WTC11 (cell line): ENCODE data around the gene NUDT3. TPM values are rescaled to one million over a fixed set of nuclear protein-coding genes. Genes with fewer than 3 reads are reported as not detected.

ENCODE experiments used
- CBFB ChIP-seq: sonication (generic); formaldehyde crosslinking; IDR thresholded peaks from 2 replicates; pipeline ENCODE4 v1.8.1; 2022; ENCODE audit warnings: mild to moderate bottlenecking, low read depth, missing genetic modification reagents
- CREB1 ChIP-seq: sonication (generic); formaldehyde crosslinking; IDR thresholded peaks from 2 replicates; pipeline ENCODE4 v1.8.0; 2023; ENCODE audit warnings: mild to moderate bottlenecking, missing genetic modification reagents
- FOXJ3 ChIP-seq: sonication (generic); formaldehyde crosslinking; IDR thresholded peaks from 2 replicates; pipeline ENCODE4 v1.9.0; 2021; ENCODE audit warnings: missing genetic modification reagents, mild to moderate bottlenecking, borderline replicate concordance
- HMGA2 ChIP-seq: fragments of 250-450 bp; sonication (Bioruptor Pico); IDR thresholded peaks from 2 replicates; pipeline ENCODE4 v1.4.0; 2021; ENCODE audit warnings: mild to moderate bottlenecking, moderate library complexity
- JAZF1 ChIP-seq: fragments of 250-450 bp; sonication (Bioruptor Pico); IDR thresholded peaks from 2 replicates; pipeline ENCODE4 v1.9.0; 2021; ENCODE audit warnings: moderate library complexity, mild to moderate bottlenecking, inconsistent platforms
- NFE2L1 ChIP-seq: sonication (generic); formaldehyde crosslinking; IDR thresholded peaks from 2 replicates; pipeline ENCODE4 v1.8.1; 2023; ENCODE audit warnings: missing genetic modification reagents
- NR1H2 ChIP-seq: sonication (generic); formaldehyde crosslinking; IDR thresholded peaks from 2 replicates; pipeline ENCODE4 v1.9.0; 2021; ENCODE audit warnings: mild to moderate bottlenecking, moderate library complexity, missing genetic modification reagents
- RELA ChIP-seq: sonication (generic); formaldehyde crosslinking; IDR thresholded peaks from 2 replicates; pipeline ENCODE4 v1.8.1; 2022; ENCODE audit warnings: missing genetic modification reagents, mild to moderate bottlenecking, borderline replicate concordance
- RORB ChIP-seq: fragments of 250-450 bp; sonication (Bioruptor Pico); IDR thresholded peaks from 2 replicates; pipeline ENCODE4 v1.9.0; 2021; ENCODE audit warnings: mild to moderate bottlenecking
- TCF7 ChIP-seq: sonication (generic); formaldehyde crosslinking; IDR thresholded peaks from 2 replicates; pipeline ENCODE4 v1.8.0; 2022; ENCODE audit warnings: mild to moderate bottlenecking, low read depth, missing genetic modification reagents, moderate library complexity
- TEAD1 ChIP-seq: sonication (generic); formaldehyde crosslinking; IDR thresholded peaks from 2 replicates; pipeline ENCODE4 v1.8.0; 2022; ENCODE audit warnings: mild to moderate bottlenecking, missing genetic modification reagents
- TEAD4 ChIP-seq: sonication (generic); formaldehyde crosslinking; IDR thresholded peaks from 2 replicates; pipeline ENCODE4 v1.8.0; 2022; ENCODE audit warnings: mild to moderate bottlenecking, missing genetic modification reagents
- ZNF138 ChIP-seq: sonication (generic); formaldehyde crosslinking; conservative IDR thresholded peaks from 2 replicates; pipeline ENCODE4 v1.8.1; 2022; ENCODE audit warnings: mild to moderate bottlenecking, moderate library complexity, missing genetic modification reagents
- ZNF263 ChIP-seq: sonication (generic); formaldehyde crosslinking; IDR thresholded peaks from 2 replicates; pipeline ENCODE4 v1.8.1; 2022; ENCODE audit warnings: low read depth, mild to moderate bottlenecking, moderate library complexity, missing genetic modification reagents
- ZNF396 ChIP-seq: fragments of 250-450 bp; sonication (Bioruptor Pico); IDR thresholded peaks from 2 replicates; pipeline ENCODE4 v1.8.0; 2021; ENCODE audit warnings: mild to moderate bottlenecking, moderate library complexity, borderline replicate concordance
- ZNF416 ChIP-seq: fragments of 250-450 bp; sonication (Bioruptor Pico); IDR thresholded peaks from 2 replicates; pipeline ENCODE4 v1.9.0; 2021; ENCODE audit warnings: mild to moderate bottlenecking, inconsistent platforms
- ZNF671 ChIP-seq: fragments of 250-450 bp; sonication (Bioruptor Pico); IDR thresholded peaks from 2 replicates; pipeline ENCODE4 v1.8.0; 2021; ENCODE audit warnings: mild to moderate bottlenecking
- total RNA-seq: library from RNA; stranded (reverse); gene quantifications from 3 replicates; pipeline ENCODE4 v1.2.3, GENCODE V29; 2021
- TF ChIP-seq, protein P1 (sequence below): sonication (generic); formaldehyde crosslinking; conservative IDR thresholded peaks from 2 replicates; pipeline ENCODE4 v1.8.1; 2023; ENCODE audit warnings: mild to moderate bottlenecking, low read depth, missing genetic modification reagents, moderate library complexity
- TF ChIP-seq, protein P2 (sequence below): sonication (generic); formaldehyde crosslinking; IDR thresholded peaks from 2 replicates; pipeline ENCODE4 v1.8.1; 2022; ENCODE audit warnings: mild to moderate bottlenecking, missing genetic modification reagents, moderate library complexity, borderline replicate concordance
- TF ChIP-seq, protein P3 (sequence below): fragments of 250-450 bp; sonication (Bioruptor Pico); IDR thresholded peaks from 2 replicates; pipeline ENCODE4 v1.9.0; 2021; ENCODE audit warnings: mild to moderate bottlenecking
- TF ChIP-seq, protein P4 (sequence below): sonication (generic); formaldehyde crosslinking; IDR thresholded peaks from 2 replicates; pipeline ENCODE4 v1.8.0; 2022; ENCODE audit warnings: mild to moderate bottlenecking, missing genetic modification reagents
- TF ChIP-seq, protein P5 (sequence below): fragments of 250-450 bp; sonication (Bioruptor Pico); IDR thresholded peaks from 2 replicates; pipeline ENCODE4 v1.9.0; 2021; ENCODE audit warnings: mild to moderate bottlenecking, borderline replicate concordance
- TF ChIP-seq, protein P6 (sequence below): sonication (generic); formaldehyde crosslinking; IDR thresholded peaks from 2 replicates; pipeline ENCODE4 v1.8.1; 2022; ENCODE audit warnings: low read depth, missing genetic modification reagents, borderline replicate concordance
- TF ChIP-seq, protein P7 (sequence below): fragments of 250-450 bp; sonication (Bioruptor Pico); IDR thresholded peaks from 2 replicates; pipeline ENCODE4 v1.9.0; 2021; ENCODE audit warnings: mild to moderate bottlenecking

The NUDT3 gene
- total RNA-seq, 1 experiment from 2014 or later, result 30.0 TPM

DNA sequence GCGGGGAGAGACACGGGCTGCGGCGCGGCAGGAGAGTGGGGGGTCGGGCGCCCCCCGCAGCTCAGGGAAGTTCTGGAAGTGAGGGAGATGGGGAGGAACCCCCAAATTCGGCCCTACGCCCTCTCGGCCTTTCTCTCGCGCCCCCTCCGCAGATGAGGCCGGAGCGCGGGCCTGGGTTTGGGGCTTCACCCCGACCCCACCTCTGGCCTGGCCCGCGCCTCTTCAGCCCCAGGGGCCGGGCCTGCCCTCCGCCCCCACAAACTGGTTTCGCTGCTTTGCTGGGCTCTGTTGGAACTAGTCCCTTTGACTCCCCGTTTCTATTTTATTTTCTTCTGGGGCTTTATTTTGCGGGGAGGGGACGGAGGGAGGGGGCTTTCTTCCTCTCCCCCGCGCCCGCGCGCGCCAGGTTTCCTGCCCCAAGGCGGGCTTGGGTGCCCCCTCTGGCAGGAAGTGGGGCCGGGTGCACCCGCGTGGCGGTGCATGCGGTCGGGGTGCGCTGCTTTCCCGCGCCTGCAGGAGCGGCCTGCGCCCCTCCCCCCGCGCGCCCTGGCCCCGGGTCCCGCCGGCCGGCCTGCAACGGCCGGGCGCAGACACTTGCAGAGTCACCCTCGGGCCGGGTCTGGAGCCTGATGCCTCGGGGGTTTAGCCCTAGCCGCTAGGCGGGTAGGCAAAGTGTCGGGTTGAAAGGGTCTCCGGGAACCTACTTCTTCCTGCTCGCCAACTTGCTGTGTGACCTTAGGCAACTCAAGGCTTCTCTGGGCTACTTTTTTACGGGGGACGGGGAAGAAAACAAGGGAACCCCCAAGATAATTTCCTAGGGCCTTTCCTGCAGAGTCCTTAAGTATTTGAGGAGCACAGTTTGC, 154.5 kb downstream of the NUDT3 start (continued):
- TF ChIP-seq, protein P1, sequence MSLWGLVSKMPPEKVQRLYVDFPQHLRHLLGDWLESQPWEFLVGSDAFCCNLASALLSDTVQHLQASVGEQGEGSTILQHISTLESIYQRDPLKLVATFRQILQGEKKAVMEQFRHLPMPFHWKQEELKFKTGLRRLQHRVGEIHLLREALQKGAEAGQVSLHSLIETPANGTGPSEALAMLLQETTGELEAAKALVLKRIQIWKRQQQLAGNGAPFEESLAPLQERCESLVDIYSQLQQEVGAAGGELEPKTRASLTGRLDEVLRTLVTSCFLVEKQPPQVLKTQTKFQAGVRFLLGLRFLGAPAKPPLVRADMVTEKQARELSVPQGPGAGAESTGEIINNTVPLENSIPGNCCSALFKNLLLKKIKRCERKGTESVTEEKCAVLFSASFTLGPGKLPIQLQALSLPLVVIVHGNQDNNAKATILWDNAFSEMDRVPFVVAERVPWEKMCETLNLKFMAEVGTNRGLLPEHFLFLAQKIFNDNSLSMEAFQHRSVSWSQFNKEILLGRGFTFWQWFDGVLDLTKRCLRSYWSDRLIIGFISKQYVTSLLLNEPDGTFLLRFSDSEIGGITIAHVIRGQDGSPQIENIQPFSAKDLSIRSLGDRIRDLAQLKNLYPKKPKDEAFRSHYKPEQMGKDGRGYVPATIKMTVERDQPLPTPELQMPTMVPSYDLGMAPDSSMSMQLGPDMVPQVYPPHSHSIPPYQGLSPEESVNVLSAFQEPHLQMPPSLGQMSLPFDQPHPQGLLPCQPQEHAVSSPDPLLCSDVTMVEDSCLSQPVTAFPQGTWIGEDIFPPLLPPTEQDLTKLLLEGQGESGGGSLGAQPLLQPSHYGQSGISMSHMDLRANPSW (CRISPR knock-in tag), result no peak
- no peak for TF ChIP-seq ZNF263 (CRISPR knock-in tag)
- no peak for TF ChIP-seq ZNF138 (CRISPR knock-in tag)
- TF ChIP-seq ZNF416, result no peak
- TF ChIP-seq HMGA2 (CRISPR knock-in tag), result no peak
- TF ChIP-seq, protein P2, sequence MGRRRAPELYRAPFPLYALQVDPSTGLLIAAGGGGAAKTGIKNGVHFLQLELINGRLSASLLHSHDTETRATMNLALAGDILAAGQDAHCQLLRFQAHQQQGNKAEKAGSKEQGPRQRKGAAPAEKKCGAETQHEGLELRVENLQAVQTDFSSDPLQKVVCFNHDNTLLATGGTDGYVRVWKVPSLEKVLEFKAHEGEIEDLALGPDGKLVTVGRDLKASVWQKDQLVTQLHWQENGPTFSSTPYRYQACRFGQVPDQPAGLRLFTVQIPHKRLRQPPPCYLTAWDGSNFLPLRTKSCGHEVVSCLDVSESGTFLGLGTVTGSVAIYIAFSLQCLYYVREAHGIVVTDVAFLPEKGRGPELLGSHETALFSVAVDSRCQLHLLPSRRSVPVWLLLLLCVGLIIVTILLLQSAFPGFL (CRISPR knock-in tag), result 0 out of 2 replicates have a peak, but pooled peaks have one; percentile 68
- TF ChIP-seq TEAD1 (CRISPR knock-in tag), result no peak
- TF ChIP-seq ZNF671 (CRISPR knock-in tag), result no peak
- TF ChIP-seq RORB, result no peak
- no peak for TF ChIP-seq CREB1 (CRISPR knock-in tag)
- TF ChIP-seq CBFB (CRISPR knock-in tag), result no peak
- TF ChIP-seq, protein P3, sequence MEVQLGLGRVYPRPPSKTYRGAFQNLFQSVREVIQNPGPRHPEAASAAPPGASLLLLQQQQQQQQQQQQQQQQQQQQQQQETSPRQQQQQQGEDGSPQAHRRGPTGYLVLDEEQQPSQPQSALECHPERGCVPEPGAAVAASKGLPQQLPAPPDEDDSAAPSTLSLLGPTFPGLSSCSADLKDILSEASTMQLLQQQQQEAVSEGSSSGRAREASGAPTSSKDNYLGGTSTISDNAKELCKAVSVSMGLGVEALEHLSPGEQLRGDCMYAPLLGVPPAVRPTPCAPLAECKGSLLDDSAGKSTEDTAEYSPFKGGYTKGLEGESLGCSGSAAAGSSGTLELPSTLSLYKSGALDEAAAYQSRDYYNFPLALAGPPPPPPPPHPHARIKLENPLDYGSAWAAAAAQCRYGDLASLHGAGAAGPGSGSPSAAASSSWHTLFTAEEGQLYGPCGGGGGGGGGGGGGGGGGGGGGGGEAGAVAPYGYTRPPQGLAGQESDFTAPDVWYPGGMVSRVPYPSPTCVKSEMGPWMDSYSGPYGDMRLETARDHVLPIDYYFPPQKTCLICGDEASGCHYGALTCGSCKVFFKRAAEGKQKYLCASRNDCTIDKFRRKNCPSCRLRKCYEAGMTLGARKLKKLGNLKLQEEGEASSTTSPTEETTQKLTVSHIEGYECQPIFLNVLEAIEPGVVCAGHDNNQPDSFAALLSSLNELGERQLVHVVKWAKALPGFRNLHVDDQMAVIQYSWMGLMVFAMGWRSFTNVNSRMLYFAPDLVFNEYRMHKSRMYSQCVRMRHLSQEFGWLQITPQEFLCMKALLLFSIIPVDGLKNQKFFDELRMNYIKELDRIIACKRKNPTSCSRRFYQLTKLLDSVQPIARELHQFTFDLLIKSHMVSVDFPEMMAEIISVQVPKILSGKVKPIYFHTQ (CRISPR knock-in tag), result no peak
- TF ChIP-seq, protein P4, sequence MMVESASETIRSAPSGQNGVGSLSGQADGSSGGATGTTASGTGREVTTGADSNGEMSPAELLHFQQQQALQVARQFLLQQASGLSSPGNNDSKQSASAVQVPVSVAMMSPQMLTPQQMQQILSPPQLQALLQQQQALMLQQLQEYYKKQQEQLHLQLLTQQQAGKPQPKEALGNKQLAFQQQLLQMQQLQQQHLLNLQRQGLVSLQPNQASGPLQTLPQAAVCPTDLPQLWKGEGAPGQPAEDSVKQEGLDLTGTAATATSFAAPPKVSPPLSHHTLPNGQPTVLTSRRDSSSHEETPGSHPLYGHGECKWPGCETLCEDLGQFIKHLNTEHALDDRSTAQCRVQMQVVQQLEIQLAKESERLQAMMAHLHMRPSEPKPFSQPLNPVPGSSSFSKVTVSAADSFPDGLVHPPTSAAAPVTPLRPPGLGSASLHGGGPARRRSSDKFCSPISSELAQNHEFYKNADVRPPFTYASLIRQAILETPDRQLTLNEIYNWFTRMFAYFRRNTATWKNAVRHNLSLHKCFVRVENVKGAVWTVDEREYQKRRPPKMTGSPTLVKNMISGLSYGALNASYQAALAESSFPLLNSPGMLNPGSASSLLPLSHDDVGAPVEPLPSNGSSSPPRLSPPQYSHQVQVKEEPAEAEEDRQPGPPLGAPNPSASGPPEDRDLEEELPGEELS (CRISPR knock-in tag), result 0 out of 2 replicates have a peak, but pooled peaks have one; percentile 18
- no peak for TF ChIP-seq JAZF1 (CRISPR knock-in tag)
- TF ChIP-seq TEAD4 (CRISPR knock-in tag), result no peak
- TF ChIP-seq RELA (CRISPR knock-in tag), result no peak
- TF ChIP-seq, protein P5, sequence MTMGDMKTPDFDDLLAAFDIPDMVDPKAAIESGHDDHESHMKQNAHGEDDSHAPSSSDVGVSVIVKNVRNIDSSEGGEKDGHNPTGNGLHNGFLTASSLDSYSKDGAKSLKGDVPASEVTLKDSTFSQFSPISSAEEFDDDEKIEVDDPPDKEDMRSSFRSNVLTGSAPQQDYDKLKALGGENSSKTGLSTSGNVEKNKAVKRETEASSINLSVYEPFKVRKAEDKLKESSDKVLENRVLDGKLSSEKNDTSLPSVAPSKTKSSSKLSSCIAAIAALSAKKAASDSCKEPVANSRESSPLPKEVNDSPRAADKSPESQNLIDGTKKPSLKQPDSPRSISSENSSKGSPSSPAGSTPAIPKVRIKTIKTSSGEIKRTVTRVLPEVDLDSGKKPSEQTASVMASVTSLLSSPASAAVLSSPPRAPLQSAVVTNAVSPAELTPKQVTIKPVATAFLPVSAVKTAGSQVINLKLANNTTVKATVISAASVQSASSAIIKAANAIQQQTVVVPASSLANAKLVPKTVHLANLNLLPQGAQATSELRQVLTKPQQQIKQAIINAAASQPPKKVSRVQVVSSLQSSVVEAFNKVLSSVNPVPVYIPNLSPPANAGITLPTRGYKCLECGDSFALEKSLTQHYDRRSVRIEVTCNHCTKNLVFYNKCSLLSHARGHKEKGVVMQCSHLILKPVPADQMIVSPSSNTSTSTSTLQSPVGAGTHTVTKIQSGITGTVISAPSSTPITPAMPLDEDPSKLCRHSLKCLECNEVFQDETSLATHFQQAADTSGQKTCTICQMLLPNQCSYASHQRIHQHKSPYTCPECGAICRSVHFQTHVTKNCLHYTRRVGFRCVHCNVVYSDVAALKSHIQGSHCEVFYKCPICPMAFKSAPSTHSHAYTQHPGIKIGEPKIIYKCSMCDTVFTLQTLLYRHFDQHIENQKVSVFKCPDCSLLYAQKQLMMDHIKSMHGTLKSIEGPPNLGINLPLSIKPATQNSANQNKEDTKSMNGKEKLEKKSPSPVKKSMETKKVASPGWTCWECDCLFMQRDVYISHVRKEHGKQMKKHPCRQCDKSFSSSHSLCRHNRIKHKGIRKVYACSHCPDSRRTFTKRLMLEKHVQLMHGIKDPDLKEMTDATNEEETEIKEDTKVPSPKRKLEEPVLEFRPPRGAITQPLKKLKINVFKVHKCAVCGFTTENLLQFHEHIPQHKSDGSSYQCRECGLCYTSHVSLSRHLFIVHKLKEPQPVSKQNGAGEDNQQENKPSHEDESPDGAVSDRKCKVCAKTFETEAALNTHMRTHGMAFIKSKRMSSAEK (CRISPR knock-in tag), result no peak
- no peak for TF ChIP-seq TCF7 (CRISPR knock-in tag)
- TF ChIP-seq, protein P6, sequence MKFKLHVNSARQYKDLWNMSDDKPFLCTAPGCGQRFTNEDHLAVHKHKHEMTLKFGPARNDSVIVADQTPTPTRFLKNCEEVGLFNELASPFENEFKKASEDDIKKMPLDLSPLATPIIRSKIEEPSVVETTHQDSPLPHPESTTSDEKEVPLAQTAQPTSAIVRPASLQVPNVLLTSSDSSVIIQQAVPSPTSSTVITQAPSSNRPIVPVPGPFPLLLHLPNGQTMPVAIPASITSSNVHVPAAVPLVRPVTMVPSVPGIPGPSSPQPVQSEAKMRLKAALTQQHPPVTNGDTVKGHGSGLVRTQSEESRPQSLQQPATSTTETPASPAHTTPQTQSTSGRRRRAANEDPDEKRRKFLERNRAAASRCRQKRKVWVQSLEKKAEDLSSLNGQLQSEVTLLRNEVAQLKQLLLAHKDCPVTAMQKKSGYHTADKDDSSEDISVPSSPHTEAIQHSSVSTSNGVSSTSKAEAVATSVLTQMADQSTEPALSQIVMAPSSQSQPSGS (CRISPR knock-in tag), result no peak
- no peak for TF ChIP-seq ZNF396 (CRISPR knock-in tag)
- TF ChIP-seq, protein P7, sequence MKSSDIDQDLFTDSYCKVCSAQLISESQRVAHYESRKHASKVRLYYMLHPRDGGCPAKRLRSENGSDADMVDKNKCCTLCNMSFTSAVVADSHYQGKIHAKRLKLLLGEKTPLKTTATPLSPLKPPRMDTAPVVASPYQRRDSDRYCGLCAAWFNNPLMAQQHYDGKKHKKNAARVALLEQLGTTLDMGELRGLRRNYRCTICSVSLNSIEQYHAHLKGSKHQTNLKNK (CRISPR knock-in tag), result no peak
- TF ChIP-seq NR1H2, result no peak
- no peak for TF ChIP-seq NFE2L1
- no peak for TF ChIP-seq FOXJ3 (CRISPR knock-in tag)
